ENCODE data around the gene HOOK1.
"Not testable (repeated sequence)": the region's sequence is repeated elsewhere in the genome, so short reads cannot be mapped to it uniquely, and the experiment has no call there.

Gene HOOK1

DNA sequence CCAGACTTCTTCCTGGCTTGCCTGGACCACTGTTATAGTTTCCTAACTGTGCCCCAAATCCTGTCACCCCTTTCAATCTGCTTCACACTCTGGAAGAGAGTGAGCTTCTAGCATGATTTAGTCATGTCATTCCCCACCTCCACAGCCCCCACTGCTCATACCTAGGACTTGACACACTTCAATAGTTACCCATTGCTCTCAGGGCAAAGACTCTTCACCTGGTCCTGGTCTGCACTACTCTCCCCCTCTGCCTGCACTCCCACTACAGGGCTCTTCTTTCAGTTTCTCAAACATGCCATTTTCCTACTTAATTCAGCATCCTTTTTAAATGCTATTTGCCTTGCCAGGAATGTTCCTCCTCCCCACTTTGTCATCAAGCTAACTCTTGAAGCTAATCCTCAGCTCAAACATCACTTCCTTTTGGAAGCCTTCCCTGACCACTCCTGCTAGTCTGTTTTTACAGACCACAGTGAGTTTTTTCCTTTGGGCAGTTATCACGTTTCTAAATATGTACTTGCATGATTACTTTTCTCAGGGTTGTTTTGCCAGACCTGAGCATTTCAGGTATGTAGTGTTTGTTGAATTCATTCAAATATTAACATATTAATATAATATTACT lies 87.1 kb downstream of the HOOK1 start:
- no peak overlapping the region for H2BK120ac ChIP-seq (ENCODE audit: low read depth, low read length)
- no peak overlapping the region for H3K23ac ChIP-seq (ENCODE audit: low read length)
- WGBS (ENCODE audit: extremely low coverage, insufficient coverage, low lambda C conversion rate): no CpG with 5 or more reads among the region's 1 CpG
- no peak overlapping the region for H2BK5ac ChIP-seq (ENCODE audit: low read length)
- no peak overlapping the region for H3K4me2 ChIP-seq (ENCODE audit: low read length)
- H3K4me3 ChIP-seq (ENCODE audit: low read length): no peak overlapping the region
- no peaks in the 10 kb centered on the region for H3K79me2 ChIP-seq (ENCODE audit: control insufficient read depth, insufficient read depth, low read length)
- no peaks in the 10 kb centered on the region for H3K27me3 ChIP-seq (ENCODE audit: insufficient read depth, low read length, poor library complexity)
- no peaks in the 10 kb centered on the region for H3K79me1 ChIP-seq (ENCODE audit: low read length)
- no peak overlapping the region for H3K4ac ChIP-seq (ENCODE audit: low read depth, low read length)
- no peak overlapping the region for H4K5ac ChIP-seq (ENCODE audit: low read length)
- H2AK5ac ChIP-seq (ENCODE audit: low read length): no peak overlapping the region
- H4K8ac ChIP-seq (ENCODE audit: low read depth, low read length): no peak overlapping the region
- no peak overlapping the region for H3K27ac ChIP-seq (ENCODE audit: low read depth, low read length)
- no peaks in the 10 kb centered on the region for H3K4me1 ChIP-seq (ENCODE audit: control insufficient read depth, low read depth, low read length)
- no peak overlapping the region for H3K18ac ChIP-seq (ENCODE audit: low read length)
- no peak for DNase-seq
- H2BK15ac ChIP-seq (replicated peaks; ENCODE audit: low read depth): no peak overlapping the region
- H3K9ac ChIP-seq (ENCODE audit: low read length): no peak overlapping the region
- H3K36me3 ChIP-seq (ENCODE audit: control insufficient read depth, insufficient read depth, low read length): no peaks in the 10 kb centered on the region
- H3K56ac ChIP-seq (ENCODE audit: low read length): no peak overlapping the region

DNA sequence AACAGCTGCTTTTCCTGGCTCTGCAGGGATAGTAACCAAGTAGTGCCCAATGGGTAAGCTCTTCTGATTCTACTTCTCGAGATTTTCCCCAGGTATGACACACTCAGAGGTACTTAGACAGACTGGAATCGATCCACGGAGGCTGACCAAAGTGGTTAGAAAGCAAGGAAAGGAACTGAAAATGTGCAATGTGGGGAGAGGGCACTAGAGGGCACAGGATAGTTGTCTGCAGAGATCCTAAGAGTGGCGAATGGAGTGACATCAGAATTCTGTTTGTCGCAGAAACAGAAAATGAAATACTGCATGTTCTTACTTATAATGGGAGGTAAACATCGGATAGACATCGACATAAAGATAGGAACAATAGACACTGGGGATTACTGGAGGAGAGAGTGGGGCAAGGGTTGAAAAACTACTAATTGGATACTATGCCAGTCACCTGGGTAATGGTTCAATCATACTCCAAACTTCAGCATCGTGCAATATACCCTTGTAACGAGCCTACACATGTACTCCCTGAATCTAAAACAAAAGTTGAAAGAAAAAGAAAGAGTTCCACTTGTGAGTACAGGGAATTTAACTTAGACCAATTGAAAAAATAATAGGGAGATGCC lies 88.5 kb downstream of the HOOK1 start:
- Histone ChIP-seq H3K9ac (ENCODE audit: low read length) (no peak overlapping the region), H2BK120ac (ENCODE audit: low read depth, low read length) (no peak overlapping the region), H4K8ac (ENCODE audit: low read depth, low read length) (no peak overlapping the region), H3K79me2 (ENCODE audit: control insufficient read depth, insufficient read depth, low read length) (no peaks in the 10 kb centered on the region), H2AK5ac (ENCODE audit: low read length) (no peak overlapping the region), H3K27ac (ENCODE audit: low read depth, low read length) (no peak overlapping the region), H3K4me2 (ENCODE audit: low read length) (no peak overlapping the region), H3K23ac (ENCODE audit: low read length) (no peak overlapping the region), H3K27me3 (ENCODE audit: insufficient read depth, low read length, poor library complexity) (no peaks in the 10 kb centered on the region), H2BK5ac (ENCODE audit: low read length) (no peak overlapping the region), H3K4ac (ENCODE audit: low read depth, low read length) (no peak overlapping the region), H3K18ac (ENCODE audit: low read length) (no peak overlapping the region), H3K36me3 (ENCODE audit: control insufficient read depth, insufficient read depth, low read length) (no peaks in the 10 kb centered on the region), H3K4me1 (ENCODE audit: control insufficient read depth, low read depth, low read length) (no peaks in the 10 kb centered on the region), H3K56ac (ENCODE audit: low read length) (peak overlapping the region; percentile 15), H3K79me1 (ENCODE audit: low read length) (no peaks in the 10 kb centered on the region), H3K4me3 (ENCODE audit: low read length) (no peak overlapping the region), H4K5ac (ENCODE audit: low read length) (no peak overlapping the region), H2BK15ac (replicated peaks; ENCODE audit: low read depth) (no peak overlapping the region)
- WGBS (ENCODE audit: extremely low coverage, insufficient coverage, low lambda C conversion rate): no CpG with 5 or more reads among the region's 9 CpGs
- peak; percentile 57 for DNase-seq

DNA sequence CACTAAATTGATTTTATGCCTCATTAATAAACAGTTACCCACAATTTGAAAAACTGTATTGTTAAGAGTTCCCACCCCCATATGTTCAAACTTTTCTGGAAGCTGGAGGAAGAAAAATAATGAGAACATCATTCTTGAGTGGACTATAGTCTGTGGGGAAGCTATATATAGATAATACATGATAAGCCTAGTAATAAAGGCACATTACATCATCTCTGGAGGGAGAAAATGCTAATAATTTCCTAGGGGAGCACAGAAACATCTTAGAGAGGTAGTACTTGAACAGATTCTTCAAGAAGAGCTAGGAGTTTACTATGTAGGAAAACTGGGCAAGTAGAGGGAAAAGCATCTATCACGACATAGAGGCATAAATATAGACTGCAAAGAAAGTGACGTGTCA lies 92.2 kb downstream of the HOOK1 start:
- no peak overlapping the region for H3K4me2 ChIP-seq (ENCODE audit: low read length)
- no peak overlapping the region for H3K18ac ChIP-seq (ENCODE audit: low read length)
- no peak overlapping the region for H3K23ac ChIP-seq (ENCODE audit: low read length)
- H2AK5ac ChIP-seq (ENCODE audit: low read length): no peak overlapping the region
- no peak overlapping the region for H3K4me3 ChIP-seq (ENCODE audit: low read length)
- no peak overlapping the region for H3K56ac ChIP-seq (ENCODE audit: low read length)
- no peak overlapping the region for H2BK5ac ChIP-seq (ENCODE audit: low read length)
- no peaks in the 10 kb centered on the region for H3K4me1 ChIP-seq (ENCODE audit: control insufficient read depth, low read depth, low read length)
- no peak overlapping the region for H3K4ac ChIP-seq (ENCODE audit: low read depth, low read length)
- no peak for DNase-seq
- no peaks in the 10 kb centered on the region for H3K36me3 ChIP-seq (ENCODE audit: control insufficient read depth, insufficient read depth, low read length)
- no peak overlapping the region for H3K27ac ChIP-seq (ENCODE audit: low read depth, low read length)
- no peaks in the 10 kb centered on the region for H3K27me3 ChIP-seq (ENCODE audit: insufficient read depth, low read length, poor library complexity)
- H3K79me2 ChIP-seq (ENCODE audit: control insufficient read depth, insufficient read depth, low read length): no peaks in the 10 kb centered on the region
- no CpG with 5 or more reads among the region's 2 CpGs for WGBS (ENCODE audit: extremely low coverage, insufficient coverage, low lambda C conversion rate)
- no peaks in the 10 kb centered on the region for H3K79me1 ChIP-seq (ENCODE audit: low read length)
- H2BK15ac ChIP-seq (replicated peaks; ENCODE audit: low read depth): no peak overlapping the region
- no peak overlapping the region for H2BK120ac ChIP-seq (ENCODE audit: low read depth, low read length)
- no peak overlapping the region for H4K5ac ChIP-seq (ENCODE audit: low read length)
- no peak overlapping the region for H4K8ac ChIP-seq (ENCODE audit: low read depth, low read length)
- H3K9ac ChIP-seq (ENCODE audit: low read length): no peak overlapping the region

DNA sequence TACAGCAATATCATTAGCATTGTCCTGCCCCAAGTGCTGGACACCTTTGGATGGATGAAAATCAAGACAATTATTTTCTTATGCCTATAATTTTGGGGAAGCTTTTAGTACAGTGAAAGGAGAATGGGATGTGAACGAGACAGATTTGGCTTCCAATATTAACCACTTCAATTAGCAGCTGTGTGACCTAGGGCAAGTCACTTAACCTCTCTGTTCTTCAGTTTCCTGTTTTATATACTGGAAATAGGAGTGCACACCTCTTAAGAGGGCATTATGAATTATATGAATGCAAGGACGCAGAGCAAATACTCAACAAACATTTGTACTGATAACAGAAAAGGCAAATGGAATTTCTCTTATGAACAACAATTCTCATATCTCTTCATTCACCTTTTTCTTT lies 93.3 kb downstream of the HOOK1 start:
- no peak overlapping the region for H3K4ac ChIP-seq (ENCODE audit: low read depth, low read length)
- no peak overlapping the region for H2BK5ac ChIP-seq (ENCODE audit: low read length)
- H3K27ac ChIP-seq (ENCODE audit: low read depth, low read length): no peak overlapping the region
- no peak overlapping the region for H2BK15ac ChIP-seq (replicated peaks; ENCODE audit: low read depth)
- no peaks in the 10 kb centered on the region for H3K36me3 ChIP-seq (ENCODE audit: control insufficient read depth, insufficient read depth, low read length)
- H4K8ac ChIP-seq (ENCODE audit: low read depth, low read length): no peak overlapping the region
- no peak overlapping the region for H3K9ac ChIP-seq (ENCODE audit: low read length)
- H3K23ac ChIP-seq (ENCODE audit: low read length): no peak overlapping the region
- H3K27me3 ChIP-seq (ENCODE audit: insufficient read depth, low read length, poor library complexity): no peaks in the 10 kb centered on the region
- no peak overlapping the region for H2BK120ac ChIP-seq (ENCODE audit: low read depth, low read length)
- DNase-seq: no peak
- no CpG with 5 or more reads among the region's 2 CpGs for WGBS (ENCODE audit: extremely low coverage, insufficient coverage, low lambda C conversion rate)
- H3K18ac ChIP-seq (ENCODE audit: low read length): no peak overlapping the region
- no peak overlapping the region for H4K5ac ChIP-seq (ENCODE audit: low read length)
- no peaks in the 10 kb centered on the region for H3K4me1 ChIP-seq (ENCODE audit: control insufficient read depth, low read depth, low read length)
- no peak overlapping the region for H3K56ac ChIP-seq (ENCODE audit: low read length)
- no peak overlapping the region for H3K4me2 ChIP-seq (ENCODE audit: low read length)
- H3K79me2 ChIP-seq (ENCODE audit: control insufficient read depth, insufficient read depth, low read length): no peaks in the 10 kb centered on the region
- no peak overlapping the region for H3K4me3 ChIP-seq (ENCODE audit: low read length)
- H2AK5ac ChIP-seq (ENCODE audit: low read length): no peak overlapping the region
- no peaks in the 10 kb centered on the region for H3K79me1 ChIP-seq (ENCODE audit: low read length)

DNA sequence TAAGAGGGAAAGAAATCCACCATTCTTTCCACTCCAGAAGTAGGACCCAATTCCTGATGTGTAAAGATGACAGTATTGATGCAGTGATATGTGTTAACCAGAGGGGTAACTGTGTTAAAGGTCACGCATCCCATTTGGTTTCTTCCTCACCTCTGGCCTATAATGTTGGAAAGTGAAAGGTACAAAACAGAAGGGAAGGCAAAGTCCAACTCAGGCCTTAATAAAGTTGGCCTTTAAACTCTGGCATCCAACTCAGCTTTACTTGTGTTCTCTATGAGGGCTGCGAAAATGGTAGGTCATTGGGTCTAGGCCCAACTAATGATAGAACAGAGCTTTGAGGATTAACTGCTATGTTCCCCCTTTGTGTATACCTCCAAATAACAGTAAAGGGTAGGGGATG lies 93.9 kb downstream of the HOOK1 start:
- H3K79me2 ChIP-seq (ENCODE audit: control insufficient read depth, insufficient read depth, low read length): no peaks in the 10 kb centered on the region
- no peak overlapping the region for H2BK120ac ChIP-seq (ENCODE audit: low read depth, low read length)
- no peak for DNase-seq
- no peak overlapping the region for H3K4me3 ChIP-seq (ENCODE audit: low read length)
- no peak overlapping the region for H4K8ac ChIP-seq (ENCODE audit: low read depth, low read length)
- no peak overlapping the region for H3K4ac ChIP-seq (ENCODE audit: low read depth, low read length)
- no peak overlapping the region for H3K27ac ChIP-seq (ENCODE audit: low read depth, low read length)
- H2BK5ac ChIP-seq (ENCODE audit: low read length): no peak overlapping the region
- no peaks in the 10 kb centered on the region for H3K79me1 ChIP-seq (ENCODE audit: low read length)
- H3K23ac ChIP-seq (ENCODE audit: low read length): no peak overlapping the region
- no peak overlapping the region for H3K18ac ChIP-seq (ENCODE audit: low read length)
- H3K9ac ChIP-seq (ENCODE audit: low read length): no peak overlapping the region
- H3K56ac ChIP-seq (ENCODE audit: low read length): no peak overlapping the region
- no CpG with 5 or more reads among the region's 2 CpGs for whole genome bisulfite sequencing (ENCODE audit: extremely low coverage, insufficient coverage, low lambda C conversion rate)
- H3K27me3 ChIP-seq (ENCODE audit: insufficient read depth, low read length, poor library complexity): no peaks in the 10 kb centered on the region
- H3K4me2 ChIP-seq (ENCODE audit: low read length): no peak overlapping the region
- no peaks in the 10 kb centered on the region for H3K4me1 ChIP-seq (ENCODE audit: control insufficient read depth, low read depth, low read length)
- H2BK15ac ChIP-seq (replicated peaks; ENCODE audit: low read depth): no peak overlapping the region
- no peak overlapping the region for H2AK5ac ChIP-seq (ENCODE audit: low read length)
- H3K36me3 ChIP-seq (ENCODE audit: control insufficient read depth, insufficient read depth, low read length): no peaks in the 10 kb centered on the region
- no peak overlapping the region for H4K5ac ChIP-seq (ENCODE audit: low read length)

DNA sequence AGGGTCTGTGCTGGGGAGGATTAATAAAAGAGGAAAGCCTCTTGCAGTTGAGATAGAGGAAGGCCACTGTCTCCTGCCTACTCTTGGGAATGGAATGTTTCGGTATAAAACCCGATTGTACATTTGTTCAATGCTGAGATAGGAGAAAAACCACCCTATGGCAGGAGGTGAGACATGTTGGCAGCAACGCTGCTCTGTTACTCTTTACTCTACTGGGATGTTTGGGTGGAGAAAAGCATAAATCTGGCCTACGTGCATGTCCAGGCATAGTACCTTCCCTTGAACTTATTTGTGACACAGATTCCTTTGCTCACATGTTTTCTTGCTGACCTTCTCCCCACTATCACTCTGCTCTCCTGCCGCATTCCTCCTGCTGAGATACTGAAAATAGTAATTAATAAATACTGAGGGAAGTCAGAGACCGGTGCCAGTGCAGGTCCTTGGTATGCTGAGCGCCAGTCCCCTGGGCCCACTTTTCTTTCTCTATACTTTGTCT lies 100.1 kb downstream of the HOOK1 start:
- H4K8ac ChIP-seq (ENCODE audit: low read depth, low read length); H3K4me3 ChIP-seq (ENCODE audit: low read length); H3K4me1 ChIP-seq (ENCODE audit: control insufficient read depth, low read depth, low read length); H3K23ac ChIP-seq (ENCODE audit: low read length); H4K5ac ChIP-seq (ENCODE audit: low read length); H3K27ac ChIP-seq (ENCODE audit: low read depth, low read length); H2BK120ac ChIP-seq (ENCODE audit: low read depth, low read length); H2BK5ac ChIP-seq (ENCODE audit: low read length); H3K9ac ChIP-seq (ENCODE audit: low read length); H3K56ac ChIP-seq (ENCODE audit: low read length); H3K18ac ChIP-seq (ENCODE audit: low read length); H3K27me3 ChIP-seq (ENCODE audit: insufficient read depth, low read length, poor library complexity); H3K79me1 ChIP-seq (ENCODE audit: low read length); H3K4ac ChIP-seq (ENCODE audit: low read depth, low read length); H3K36me3 ChIP-seq (ENCODE audit: control insufficient read depth, insufficient read depth, low read length); H3K4me2 ChIP-seq (ENCODE audit: low read length); H2BK15ac ChIP-seq (replicated peaks; ENCODE audit: low read depth); H2AK5ac ChIP-seq (ENCODE audit: low read length); DNase-seq; H3K79me2 ChIP-seq (ENCODE audit: control insufficient read depth, insufficient read depth, low read length): not testable (repeated sequence)
- WGBS (ENCODE audit: extremely low coverage, insufficient coverage, low lambda C conversion rate): no CpG with 5 or more reads among the region's 7 CpGs

Measured in mesendoderm (in vitro differentiated cells).